ENCODE measurements around the gene SUSD3.
"Not testable (repeated sequence)": the region's sequence is repeated elsewhere in the genome, so short reads cannot be mapped to it uniquely, and the experiment has no call there.

SUSD3 gene

GRCh38 chr9:93013856-93014582 lies 44.5 kb upstream of the SUSD3 start:
- no peak for TF ChIP-seq CTCF (IDR thresholded peaks at IDR 0.05; ENCODE audit: low read depth, low read length, missing control alignments)
- no peak overlapping the region for H3K4me3 ChIP-seq (ENCODE audit: low read depth, low read length)
- no peak for DNase-seq (ENCODE audit: low read depth)

- H3K4me3 ChIP-seq (ENCODE audit: low read depth, low read length); DNase-seq (ENCODE audit: low read depth): not testable (repeated sequence)
Observed at GRCh38 chr9:93015190-93015589, 43.3 kb upstream of the SUSD3 start.

GRCh38 chr9:93017621-93018020 lies 40.9 kb upstream of the SUSD3 start:
- no peak for TF ChIP-seq CTCF (IDR thresholded peaks at IDR 0.05; ENCODE audit: low read depth, low read length, missing control alignments)
- no peak for DNase-seq (ENCODE audit: low read depth)
- H3K4me3 ChIP-seq (ENCODE audit: low read depth, low read length): no peak overlapping the region

- no peak for DNase-seq (ENCODE audit: low read depth)
- H3K4me3 ChIP-seq (ENCODE audit: low read depth, low read length): no peak overlapping the region
- TF ChIP-seq CTCF (IDR thresholded peaks at IDR 0.05; ENCODE audit: low read depth, low read length, missing control alignments): no peak
Observed at GRCh38 chr9:93020151-93020550, 38.4 kb upstream of the SUSD3 start.

- H3K4me3 ChIP-seq (ENCODE audit: low read depth, low read length): no peak overlapping the region
- no peak for DNase-seq (ENCODE audit: low read depth)
- no peak for TF ChIP-seq CTCF (IDR thresholded peaks at IDR 0.05; ENCODE audit: low read depth, low read length, missing control alignments)
Observed at GRCh38 chr9:93020771-93021670, 37.5 kb upstream of the SUSD3 start.

GRCh38 chr9:93022066-93022465 lies 36.4 kb upstream of the SUSD3 start:
- H3K4me3 ChIP-seq (ENCODE audit: low read depth, low read length): no peak overlapping the region
- DNase-seq (ENCODE audit: low read depth): no peak
- no peak for TF ChIP-seq CTCF (IDR thresholded peaks at IDR 0.05; ENCODE audit: low read depth, low read length, missing control alignments)

- no peak for TF ChIP-seq CTCF (IDR thresholded peaks at IDR 0.05; ENCODE audit: low read depth, low read length, missing control alignments)
- H3K4me3 ChIP-seq (ENCODE audit: low read depth, low read length): no peak overlapping the region
- DNase-seq (ENCODE audit: low read depth): no peak
Observed at GRCh38 chr9:93022721-93023520, 35.6 kb upstream of the SUSD3 start.
